Liver (tissue), 3 donors: ENCODE data around the gene KPRP.

ENCODE experiments used
- EGR1 ChIP-seq, 2 donors: IDR thresholded peaks; 2 replicates each; pipeline ENCODE4 v1.6.1; 2016 to 2018; ENCODE audit warnings: antibody characterized with exemption in 2 of 2, low read depth in 2 of 2
- GABPA ChIP-seq, 2 donors: IDR thresholded peaks in 1 of 2; conservative IDR thresholded peaks in 1 of 2; 2 replicates each; pipeline ENCODE4 v1.6.1; 2016; ENCODE audit warnings: antibody characterized with exemption in 2 of 2, mild to moderate bottlenecking in 1 of 2, moderate library complexity in 1 of 2
- JUND ChIP-seq, 2 donors: IDR thresholded peaks; 2 replicates each; pipeline ENCODE4 v1.6.1; 2016; ENCODE audit warnings: antibody characterized with exemption in 2 of 2
- RAD21 ChIP-seq, 2 donors: IDR thresholded peaks; 2 replicates each; pipeline ENCODE4 v1.6.1; 2016; ENCODE audit warnings: antibody characterized with exemption in 2 of 2, mild to moderate bottlenecking in 2 of 2
- REST ChIP-seq: IDR thresholded peaks from 2 replicates; pipeline ENCODE4 v1.6.1; 2016; ENCODE audit warnings: antibody characterized with exemption, mild to moderate bottlenecking
- SP1 ChIP-seq: IDR thresholded peaks from 2 replicates; pipeline ENCODE4 v1.6.1; 2018; ENCODE audit warnings: antibody characterized with exemption, mild to moderate bottlenecking
- TAF1 ChIP-seq: conservative IDR thresholded peaks from 2 replicates; pipeline ENCODE4 v1.6.1; 2016; ENCODE audit warnings: antibody characterized with exemption, mild to moderate bottlenecking
- YY1 ChIP-seq: IDR thresholded peaks from 2 replicates; pipeline ENCODE4 v1.6.1; 2016; ENCODE audit warnings: antibody characterized with exemption, mild to moderate bottlenecking
- ZBTB33 ChIP-seq: IDR thresholded peaks from 2 replicates; pipeline ENCODE4 v1.6.1; 2016; ENCODE audit warnings: antibody characterized with exemption
- TF ChIP-seq, protein P1 (sequence below): fragments of 150-350 bp; IDR thresholded peaks from 2 replicates; pipeline ENCODE4 v1.5.1; 2017; ENCODE audit warnings: improper control_type of control experiment, low read depth, low read length; ENCODE audit not compliant: missing input control
- TF ChIP-seq, protein P2 (sequence below): IDR thresholded peaks from 2 replicates; pipeline ENCODE4 v1.6.1; 2016; ENCODE audit warnings: antibody characterized with exemption
- TF ChIP-seq, protein P3 (sequence below): IDR thresholded peaks from 2 replicates; pipeline ENCODE4 v1.6.1; 2016; ENCODE audit warnings: antibody characterized with exemption
- donor health status: healthy.
- donor health status: healthy.

DNA sequence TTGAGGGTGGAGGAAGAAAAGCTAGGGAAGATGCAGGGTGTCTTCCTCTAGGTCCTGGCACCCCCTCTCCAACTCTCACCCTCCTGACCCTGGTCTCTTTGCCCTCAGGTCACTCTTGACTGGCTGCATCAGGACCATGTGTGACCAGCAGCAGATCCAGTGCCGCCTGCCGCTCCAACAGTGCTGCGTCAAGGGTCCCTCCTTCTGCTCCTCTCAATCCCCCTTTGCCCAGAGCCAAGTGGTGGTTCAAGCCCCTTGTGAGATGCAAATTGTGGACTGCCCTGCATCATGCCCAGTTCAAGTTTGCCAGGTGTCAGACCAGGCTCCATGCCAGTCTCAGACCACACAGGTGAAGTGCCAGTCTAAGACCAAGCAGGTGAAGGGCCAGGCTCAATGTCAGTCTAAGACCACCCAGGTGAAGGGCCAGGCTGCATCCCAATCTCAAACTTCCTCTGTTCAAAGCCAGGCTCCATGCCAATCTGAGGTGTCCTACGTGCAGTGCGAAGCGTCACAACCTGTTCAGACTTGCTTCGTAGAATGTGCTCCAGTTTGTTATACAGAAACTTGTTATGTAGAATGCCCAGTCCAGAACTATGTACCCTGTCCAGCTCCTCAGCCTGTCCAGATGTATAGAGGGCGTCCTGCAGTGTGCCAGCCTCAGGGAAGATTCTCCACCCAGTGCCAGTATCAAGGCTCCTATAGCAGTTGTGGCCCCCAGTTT lies 1.8 kb downstream of the KPRP start:
- TF ChIP-seq TAF1 (no peak), YY1 (no peak), GABPA (IDR thresholded peaks at IDR 0.05 in 1 of 2, conservative IDR thresholded peaks at IDR 0.05 in 1 of 2) (no peak), SP1 (no peak), REST (no peak), RAD21 (IDR thresholded peaks at IDR 0.05) (no peak), JUND (IDR thresholded peaks at IDR 0.05) (no peak), ZBTB33 (no peak), EGR1 (IDR thresholded peaks at IDR 0.05; ENCODE audit: low read depth in 2 of 2) (no peak)
- TF ChIP-seq, protein P1, sequence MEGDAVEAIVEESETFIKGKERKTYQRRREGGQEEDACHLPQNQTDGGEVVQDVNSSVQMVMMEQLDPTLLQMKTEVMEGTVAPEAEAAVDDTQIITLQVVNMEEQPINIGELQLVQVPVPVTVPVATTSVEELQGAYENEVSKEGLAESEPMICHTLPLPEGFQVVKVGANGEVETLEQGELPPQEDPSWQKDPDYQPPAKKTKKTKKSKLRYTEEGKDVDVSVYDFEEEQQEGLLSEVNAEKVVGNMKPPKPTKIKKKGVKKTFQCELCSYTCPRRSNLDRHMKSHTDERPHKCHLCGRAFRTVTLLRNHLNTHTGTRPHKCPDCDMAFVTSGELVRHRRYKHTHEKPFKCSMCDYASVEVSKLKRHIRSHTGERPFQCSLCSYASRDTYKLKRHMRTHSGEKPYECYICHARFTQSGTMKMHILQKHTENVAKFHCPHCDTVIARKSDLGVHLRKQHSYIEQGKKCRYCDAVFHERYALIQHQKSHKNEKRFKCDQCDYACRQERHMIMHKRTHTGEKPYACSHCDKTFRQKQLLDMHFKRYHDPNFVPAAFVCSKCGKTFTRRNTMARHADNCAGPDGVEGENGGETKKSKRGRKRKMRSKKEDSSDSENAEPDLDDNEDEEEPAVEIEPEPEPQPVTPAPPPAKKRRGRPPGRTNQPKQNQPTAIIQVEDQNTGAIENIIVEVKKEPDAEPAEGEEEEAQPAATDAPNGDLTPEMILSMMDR = no peak
- TF ChIP-seq, protein P2, sequence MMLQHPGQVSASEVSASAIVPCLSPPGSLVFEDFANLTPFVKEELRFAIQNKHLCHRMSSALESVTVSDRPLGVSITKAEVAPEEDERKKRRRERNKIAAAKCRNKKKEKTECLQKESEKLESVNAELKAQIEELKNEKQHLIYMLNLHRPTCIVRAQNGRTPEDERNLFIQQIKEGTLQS = no peak
- TF ChIP-seq, protein P3, sequence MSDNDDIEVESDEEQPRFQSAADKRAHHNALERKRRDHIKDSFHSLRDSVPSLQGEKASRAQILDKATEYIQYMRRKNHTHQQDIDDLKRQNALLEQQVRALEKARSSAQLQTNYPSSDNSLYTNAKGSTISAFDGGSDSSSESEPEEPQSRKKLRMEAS = no peak
